Peyer's patch (tissue), 4 donors: ENCODE data around the gene PSD2. TPM values are rescaled to one million over a fixed set of nuclear protein-coding genes. Genes with fewer than 3 reads are reported as not detected.
A peak's percentile ranks its signal among the peaks of the same experiment; 100 is the strongest.

Experiments
- DNase-seq, 3 donors: peaks; one replicate each; pipeline ENCODE4 v3.0.0-alpha.2; 2017 to 2019
- H3K27ac ChIP-seq, 4 donors: fragments of 200-600 bp; sonication (generic); one replicate each; pipeline ENCODE4 v1.5.1; 2016 to 2019
- H3K27me3 ChIP-seq, 2 donors: fragments of 200-600 bp; sonication (generic); one replicate each; pipeline ENCODE4 v1.5.1; 2019
- H3K36me3 ChIP-seq, 3 donors: fragments of 200-600 bp; sonication (generic); one replicate each; pipeline ENCODE4 v1.5.1; 2016 to 2019
- H3K4me1 ChIP-seq, 4 donors: fragments of 200-600 bp; sonication (generic); one replicate each; pipeline ENCODE4 v1.5.1; 2016 to 2019
- H3K4me3 ChIP-seq, 4 donors: fragments of 200-600 bp; sonication (generic); 1 replicate in 3 of 4; 2 replicates in 1 of 4; pipeline ENCODE4 v1.5.1; 2016 to 2019; ENCODE audit warnings: mild to moderate bottlenecking in 1 of 4
- H3K9me3 ChIP-seq, 4 donors: fragments of 200-600 bp; sonication (generic); one replicate each; pipeline ENCODE4 v1.5.1; 2016 to 2019; ENCODE audit warnings: mild to moderate bottlenecking in 1 of 4
- POLR2A ChIP-seq, 2 donors: fragments of 450-650 bp; IDR thresholded peaks; one replicate each; pipeline ENCODE4 v1.5.1; 2017; ENCODE audit warnings: antibody characterized with exemption in 2 of 2, mild to moderate bottlenecking in 2 of 2, moderate library complexity in 2 of 2
- total RNA-seq, 4 donors: library from RNA; depleted of rRNA; stranded (reverse); fragments of >200 nt; gene quantifications; one replicate each; pipeline ENCODE4 v1.1.0, GENCODE V29; 2016
- TF ChIP-seq, protein P1 (sequence below), 6 experiments: fragments of 450-650 bp in 4 of 6; fragments of 200-600 bp in 2 of 6; sonication (generic) in 1 of 6; IDR thresholded peaks; one replicate each; pipeline ENCODE4 v1.5.1; 2017 to 2019; ENCODE audit warnings: antibody characterized with exemption in 6 of 6, mild to moderate bottlenecking in 3 of 6, moderate library complexity in 1 of 6

Gene PSD2
- total RNA-seq, 4 donors from 2014 or later: not detected

DNA sequence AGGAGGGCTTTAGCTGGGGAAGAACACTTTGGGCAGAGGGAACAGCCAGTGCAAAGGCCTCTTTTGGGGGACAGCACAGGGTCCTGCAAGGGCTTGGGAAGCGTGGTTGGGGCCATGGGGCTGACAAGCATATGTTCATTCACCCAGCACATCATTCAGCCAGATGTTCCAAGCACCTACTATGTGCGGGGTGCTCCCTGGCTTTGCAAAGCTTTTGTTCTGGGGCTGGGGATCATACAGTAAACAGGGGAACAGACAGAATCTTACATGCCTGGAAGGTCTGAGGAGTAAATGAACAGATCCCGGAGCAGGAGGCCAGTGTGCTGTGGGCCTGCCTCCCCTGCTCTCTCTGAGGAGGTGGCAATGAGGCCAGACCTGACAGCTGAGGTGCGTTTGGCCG is 16.7 kb downstream of the PSD2 start:
- TF ChIP-seq, protein P1, sequence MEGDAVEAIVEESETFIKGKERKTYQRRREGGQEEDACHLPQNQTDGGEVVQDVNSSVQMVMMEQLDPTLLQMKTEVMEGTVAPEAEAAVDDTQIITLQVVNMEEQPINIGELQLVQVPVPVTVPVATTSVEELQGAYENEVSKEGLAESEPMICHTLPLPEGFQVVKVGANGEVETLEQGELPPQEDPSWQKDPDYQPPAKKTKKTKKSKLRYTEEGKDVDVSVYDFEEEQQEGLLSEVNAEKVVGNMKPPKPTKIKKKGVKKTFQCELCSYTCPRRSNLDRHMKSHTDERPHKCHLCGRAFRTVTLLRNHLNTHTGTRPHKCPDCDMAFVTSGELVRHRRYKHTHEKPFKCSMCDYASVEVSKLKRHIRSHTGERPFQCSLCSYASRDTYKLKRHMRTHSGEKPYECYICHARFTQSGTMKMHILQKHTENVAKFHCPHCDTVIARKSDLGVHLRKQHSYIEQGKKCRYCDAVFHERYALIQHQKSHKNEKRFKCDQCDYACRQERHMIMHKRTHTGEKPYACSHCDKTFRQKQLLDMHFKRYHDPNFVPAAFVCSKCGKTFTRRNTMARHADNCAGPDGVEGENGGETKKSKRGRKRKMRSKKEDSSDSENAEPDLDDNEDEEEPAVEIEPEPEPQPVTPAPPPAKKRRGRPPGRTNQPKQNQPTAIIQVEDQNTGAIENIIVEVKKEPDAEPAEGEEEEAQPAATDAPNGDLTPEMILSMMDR (IDR thresholded peaks at IDR 0.05): no peak
- no peak for TF ChIP-seq POLR2A (IDR thresholded peaks at IDR 0.05)
- H3K4me3 ChIP-seq: no peak overlapping the region
- H3K4me1 ChIP-seq: no peaks in the 10 kb centered on the region
- H3K27ac ChIP-seq: no peak overlapping the region
- no peaks in the 10 kb centered on the region for H3K27me3 ChIP-seq
- no peaks in the 10 kb centered on the region for H3K9me3 ChIP-seq
- no peaks in the 10 kb centered on the region for H3K36me3 ChIP-seq
- DNase-seq: no peak

DNA sequence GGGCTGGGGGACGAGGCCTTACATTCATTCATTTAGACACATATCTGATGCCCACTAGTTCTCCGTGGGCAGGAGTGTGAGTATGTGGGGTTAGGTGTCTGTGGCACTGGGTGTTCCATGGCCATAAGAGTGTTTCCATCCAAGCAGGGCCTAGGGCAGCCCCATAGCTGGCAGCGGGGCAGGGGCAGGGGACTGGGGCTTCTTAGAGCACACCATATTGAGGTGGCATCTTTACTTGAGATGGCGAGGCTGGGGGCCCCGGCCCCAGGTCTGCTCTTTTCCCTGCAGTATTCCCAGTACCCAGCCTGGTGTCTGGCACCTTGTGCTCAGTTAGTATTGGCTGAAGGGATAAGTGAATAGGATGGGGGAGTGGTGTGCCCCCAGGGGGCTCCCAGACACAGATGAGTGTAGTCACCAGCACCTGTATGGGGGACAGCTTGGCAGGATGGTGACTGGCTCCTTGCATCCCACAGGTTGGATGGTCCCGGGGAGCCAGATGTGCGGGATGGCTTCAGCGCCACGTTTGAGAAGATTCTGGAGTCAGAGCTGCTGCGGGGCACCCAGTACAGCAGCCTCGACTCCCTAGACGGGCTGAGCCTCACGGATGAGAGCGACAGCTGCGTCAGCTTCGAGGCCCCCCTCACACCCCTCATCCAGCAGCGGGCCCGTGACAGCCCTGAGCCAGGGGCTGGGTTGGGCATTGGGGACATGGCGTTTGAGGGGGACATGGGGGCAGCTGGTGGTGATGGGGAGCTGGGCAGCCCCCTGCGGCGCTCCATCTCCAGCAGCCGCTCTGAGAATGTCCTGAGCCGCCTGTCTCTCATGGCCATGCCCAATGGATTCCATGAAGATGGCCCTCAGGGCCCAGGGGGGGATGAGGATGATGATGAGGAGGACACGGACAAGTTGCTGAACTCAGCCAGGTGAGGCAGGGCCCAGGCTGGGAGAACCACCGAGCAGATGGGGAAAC is 17.5 kb downstream of the PSD2 start:
- H3K4me1 ChIP-seq: no peaks in the 10 kb centered on the region
- no peak overlapping the region for H3K27ac ChIP-seq
- H3K36me3 ChIP-seq: no peaks in the 10 kb centered on the region
- H3K9me3 ChIP-seq: no peaks in the 10 kb centered on the region
- no peaks in the 10 kb centered on the region for H3K27me3 ChIP-seq
- TF ChIP-seq POLR2A (IDR thresholded peaks at IDR 0.05): no peak
- TF ChIP-seq, protein P1 (IDR thresholded peaks at IDR 0.05): no peak
- DNase-seq: peak in 1 of 3 donors; percentile 32
- no peak overlapping the region for H3K4me3 ChIP-seq

DNA sequence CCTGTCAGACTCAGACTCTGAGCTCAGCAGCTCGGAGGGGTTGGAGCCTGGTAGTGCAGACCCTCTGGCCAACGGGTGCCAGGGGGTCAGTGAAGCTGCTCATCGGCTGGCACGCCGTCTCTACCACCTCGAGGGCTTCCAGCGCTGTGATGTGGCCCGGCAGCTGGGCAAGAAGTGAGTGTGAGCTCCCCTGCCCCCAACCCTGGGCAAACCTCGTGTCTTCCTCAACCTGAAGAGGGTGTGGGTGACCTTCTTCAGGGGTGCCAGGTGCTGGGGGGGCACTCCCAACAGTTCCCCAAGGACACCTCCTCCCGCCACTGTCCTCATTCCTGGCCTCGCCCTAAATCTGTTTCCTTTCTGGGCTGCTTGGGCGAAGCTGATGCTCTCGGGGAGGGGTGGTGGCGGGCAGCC is 18.6 kb downstream of the PSD2 start:
- no peak for TF ChIP-seq POLR2A (IDR thresholded peaks at IDR 0.05)
- TF ChIP-seq, protein P1 (IDR thresholded peaks at IDR 0.05): no peak
- Histone ChIP-seq H3K36me3 (no peaks in the 10 kb centered on the region), H3K4me1 (no peaks in the 10 kb centered on the region), H3K9me3 (no peaks in the 10 kb centered on the region), H3K27ac (no peak overlapping the region), H3K4me3 (no peak overlapping the region), H3K27me3 (no peaks in the 10 kb centered on the region)
- peak in 1 of 3 donors; percentile 23 for DNase-seq

DNA sequence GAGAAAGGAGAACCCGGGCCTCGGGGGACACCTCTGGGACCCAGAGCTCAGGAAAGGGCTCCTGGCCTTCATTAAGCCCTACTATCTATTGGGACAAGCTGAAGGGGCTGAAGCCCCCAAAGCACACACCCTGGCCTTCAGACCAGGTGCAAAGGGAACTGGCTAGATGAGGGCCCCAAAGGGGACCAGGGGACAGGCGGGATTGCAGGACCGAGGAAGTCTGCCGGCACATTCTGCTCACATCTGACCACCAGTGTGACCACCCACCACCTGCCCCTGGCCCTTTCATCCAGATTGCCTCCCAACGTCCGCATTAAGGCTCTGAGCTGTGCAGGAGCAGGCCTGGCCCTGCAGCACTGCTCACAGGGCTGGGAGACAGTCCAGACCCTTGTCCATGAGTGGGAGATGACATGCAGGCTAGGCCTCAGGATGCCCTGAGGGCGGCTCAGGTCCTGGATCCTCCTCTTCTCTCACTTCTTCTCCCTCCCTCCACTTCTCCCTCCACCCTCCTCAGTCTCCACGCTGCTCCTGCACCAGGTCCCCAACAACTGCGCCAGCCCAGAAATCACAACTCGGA is 19.2 kb downstream of the PSD2 start:
- H3K4me1 ChIP-seq: no peaks in the 10 kb centered on the region
- H3K27ac ChIP-seq: no peak overlapping the region
- no peak overlapping the region for H3K4me3 ChIP-seq
- TF ChIP-seq, protein P1 (IDR thresholded peaks at IDR 0.05): no peak
- no peak for TF ChIP-seq POLR2A (IDR thresholded peaks at IDR 0.05)
- DNase-seq: peak in 1 of 3 donors; percentile 28
- H3K9me3 ChIP-seq: no peaks in the 10 kb centered on the region
- no peaks in the 10 kb centered on the region for H3K36me3 ChIP-seq
- H3K27me3 ChIP-seq: no peaks in the 10 kb centered on the region

DNA sequence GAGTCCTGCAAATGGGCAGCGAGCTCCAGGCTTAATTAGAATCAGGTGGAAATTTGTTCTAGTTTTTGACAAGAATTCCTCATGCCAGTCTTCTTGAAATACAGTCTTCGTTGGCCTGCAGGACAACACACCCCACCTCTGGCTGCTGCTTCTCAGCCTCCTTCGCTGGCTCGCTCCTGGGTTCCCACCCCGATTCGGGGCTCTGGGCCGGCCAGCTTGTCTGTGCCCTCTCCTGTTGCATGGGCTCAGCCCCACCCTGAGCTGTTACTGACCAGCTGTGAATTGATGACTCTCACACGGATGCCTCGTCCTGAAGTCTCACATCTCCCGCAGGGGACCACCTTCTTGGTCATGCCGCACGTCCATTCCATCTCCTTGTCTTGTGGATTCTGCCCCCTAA is 21.0 kb downstream of the PSD2 start:
- no peaks in the 10 kb centered on the region for H3K4me1 ChIP-seq
- H3K27ac ChIP-seq: no peak overlapping the region
- no peak for DNase-seq
- no peak overlapping the region for H3K4me3 ChIP-seq
- no peak for TF ChIP-seq POLR2A (IDR thresholded peaks at IDR 0.05)
- TF ChIP-seq, protein P1 (IDR thresholded peaks at IDR 0.05): no peak
- no peaks in the 10 kb centered on the region for H3K36me3 ChIP-seq
- H3K27me3 ChIP-seq: no peaks in the 10 kb centered on the region
- no peaks in the 10 kb centered on the region for H3K9me3 ChIP-seq
